Kidney (tissue), 14 donors: ENCODE data around the gene FAM181B. TPM values are rescaled to one million over a fixed set of nuclear protein-coding genes. Genes with fewer than 3 reads are reported as not detected.
"Not testable (repeated sequence)": the region's sequence is repeated elsewhere in the genome, so short reads cannot be mapped to it uniquely, and the experiment has no call there.

Experiments used
- DNase-seq, 5 donors: peaks; one replicate each; pipeline ENCODE4 v3.0.0-alpha.2; 2013 to 2020
- FAIRE-seq: peaks from 2 replicates; lab custom pipeline; 2012; peaks lifted over from hg19 to GRCh38; lab: Jason Lieb, UNC
- H3K27ac ChIP-seq, 2 donors: one replicate each; pipeline ENCODE4 v1.7.0; 2013; ENCODE audit warnings: low read depth in 2 of 2, low read length in 2 of 2, inconsistent platforms in 1 of 2
- H3K27me3 ChIP-seq: one replicate; pipeline ENCODE4 v1.7.1; 2013; ENCODE audit warnings: low read length, inconsistent platforms; ENCODE audit not compliant: control insufficient read depth, insufficient read depth
- H3K36me3 ChIP-seq, 3 donors: one replicate each; pipeline versions ENCODE4 v1.7.0 to v1.7.1; 2013; ENCODE audit warnings: low read length in 3 of 3, control low read depth in 1 of 3, inconsistent platforms in 1 of 3; ENCODE audit not compliant: insufficient read depth in 3 of 3, control insufficient read depth in 2 of 3
- H3K4me1 ChIP-seq, 3 donors: one replicate each; pipeline versions ENCODE4 v1.7.0 to v1.7.1; 2013; ENCODE audit warnings: low read length in 3 of 3, inconsistent platforms in 1 of 3, low read depth in 1 of 3; ENCODE audit not compliant: control insufficient read depth in 2 of 3, insufficient read depth in 2 of 3
- H3K4me3 ChIP-seq, 3 donors: one replicate each; pipeline versions ENCODE4 v1.7.0 to v1.8.1; 2013; ENCODE audit warnings: low read length in 3 of 3, control low read depth in 1 of 3, inconsistent platforms in 1 of 3
- H3K9ac ChIP-seq, 3 donors: one replicate each; pipeline versions ENCODE4 v1.7.0 to v1.7.1; 2013; ENCODE audit warnings: low read length in 3 of 3, control low read depth in 1 of 3, inconsistent platforms in 1 of 3
- H3K9me3 ChIP-seq, 3 donors: one replicate each; pipeline versions ENCODE4 v1.7.0 to v1.7.1; 2013; ENCODE audit warnings: low read length in 3 of 3, control low read depth in 1 of 3, inconsistent platforms in 1 of 3; ENCODE audit not compliant: control insufficient read depth in 2 of 3, insufficient read depth in 1 of 3
- CTCF ChIP-seq: IDR thresholded peaks from 3 replicates; pipeline ENCODE4 v1.5.1; 2012; ENCODE audit warnings: mild to moderate bottlenecking, moderate library complexity, borderline replicate concordance; ENCODE audit not compliant: insufficient read depth; ENCODE audit errors: extremely low read depth
- intact Hi-C: fragments of 100-400 bp; cut with DNase I; formaldehyde crosslinking; loops from one replicate; pipeline ENCODE4 v1.11.1; 2022
- polyA plus RNA-seq: library from polyadenylated mRNA; stranded (reverse); fragments of 350-450 nt; fragmentation: Illumina TruSeq; extraction: RNeasy Lipid Tissue Mini Kit (QIAGEN cat#74804); gene quantifications from one replicate; pipeline ENCODE4 v1.2.3, GENCODE V29; 2014; ENCODE audit warnings: low read depth, low replicate concordance; ENCODE audit not compliant: insufficient read depth
- total RNA-seq: library from RNA; stranded (reverse); fragmentation: NEBNext Ultra II Directional; extraction: Animal tissue kit (Norgen Biotek cat#: 25700); gene quantifications from one replicate; pipeline ENCODE4 v1.2.1, GENCODE V29; 2021
- donor health status: control.
- donor health status: control.
- donor health status: control.
- donor health status: control.
- donor health status: control.
- donor health status: DM: yes; HTN: yes; CAD: no.
- donor health status: Normal renal cell carcinoma (clear cell type).

Gene FAM181B
- total and polyA plus RNA-seq, 2 donors from 2014 or later = 0.97 to 1.3 TPM

GRCh38 chr11:82698576-82699352 is 34.9 kb downstream of the FAM181B start:
- no peak for FAIRE-seq
- Histone ChIP-seq H3K9me3 (no peaks in the 10 kb centered on the region), H3K9ac (no peak overlapping the region), H3K27me3 (no peaks in the 10 kb centered on the region), H3K4me1 (no peaks in the 10 kb centered on the region), H3K4me3 (no peak overlapping the region), H3K36me3 (no peaks in the 10 kb centered on the region), H3K27ac (no peak overlapping the region)
- no peak for TF ChIP-seq CTCF
- DNase-seq = no peak
- intact Hi-C loops = no loop called here

GRCh38 chr11:82692981-82693380 is 40.7 kb downstream of the FAM181B start:
- DNase-seq (no peak), FAIRE-seq (no peak)
- Histone ChIP-seq H3K4me3 (no peak overlapping the region), H3K27me3 (no peaks in the 10 kb centered on the region), H3K4me1 (no peaks in the 10 kb centered on the region), H3K27ac (no peak overlapping the region), H3K9me3 (no peaks in the 10 kb centered on the region), H3K9ac (no peak overlapping the region), H3K36me3 (no peaks in the 10 kb centered on the region)
- TF ChIP-seq CTCF = no peak
- intact Hi-C loops = no loop called here

GRCh38 chr11:82689347-82689746 is 44.3 kb downstream of the FAM181B start:
- H3K27me3 ChIP-seq, H3K4me3 ChIP-seq, DNase-seq, H3K36me3 ChIP-seq, intact Hi-C loops, H3K9me3 ChIP-seq, FAIRE-seq, H3K9ac ChIP-seq, H3K27ac ChIP-seq, H3K4me1 ChIP-seq: not testable (repeated sequence)

DNA sequence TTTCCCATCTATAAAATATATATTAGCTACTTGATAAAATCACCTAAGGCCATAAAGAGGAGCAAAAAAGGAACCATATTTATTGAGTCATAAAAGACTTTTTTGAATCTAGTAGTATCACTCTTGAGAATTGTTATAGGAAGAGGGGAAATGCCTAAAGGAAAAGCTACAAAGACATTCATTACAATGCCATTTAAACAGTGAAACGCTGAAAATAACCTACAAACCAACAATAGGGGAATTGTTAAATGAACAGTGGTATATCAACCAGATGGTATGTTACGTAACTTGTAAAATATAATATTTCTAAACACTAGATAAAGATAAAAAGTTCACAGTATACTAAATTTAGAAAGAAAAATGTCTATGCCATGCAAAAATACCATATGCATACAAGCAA is 47.5 kb downstream of the FAM181B start:
- Histone ChIP-seq H3K27ac (no peak overlapping the region), H3K4me3 (no peak overlapping the region), H3K4me1 (peaks cover 0 to 3% (median 0%) of the 10 kb centered on the region in 3 donors), H3K9me3 (no peaks in the 10 kb centered on the region), H3K36me3 (no peaks in the 10 kb centered on the region), H3K9ac (no peak overlapping the region), H3K27me3 (no peaks in the 10 kb centered on the region)
- TF ChIP-seq CTCF = no peak
- DNase-seq (no peak), FAIRE-seq (no peak)
- intact Hi-C loops = no loop called here
